H1 (cell line): ENCODE results near the gene TP53RK. TPM values are rescaled to one million over a fixed set of nuclear protein-coding genes. Genes with fewer than 3 reads are reported as not detected.

Source experiments
- CTCF ChIA-PET: fragments of 300-600 bp; sonication (Branson Sonifier 250); formaldehyde crosslinking; loops from one replicate; lab custom pipeline; 2021; ENCODE audit not compliant: partially characterized antibody; lab: Charles Lee
- POLR2A ChIA-PET: fragments of 300-600 bp; sonication (Branson Sonifier 250); formaldehyde crosslinking; loops from one replicate; lab custom pipeline; 2021; ENCODE audit warnings: inconsistent platforms; ENCODE audit not compliant: partially characterized antibody; lab: Charles Lee
- DNase-seq, 2 experiments: peaks; one replicate each; pipeline versions ENCODE4 v3.0.0 to v3.0.0-alpha.2; 2010 to 2022; ENCODE audit warnings: low spot score in 2 of 2, low read depth in 1 of 2, mixed read lengths in 1 of 2
- FAIRE-seq: peaks from 2 replicates; lab custom pipeline; 2011; peaks lifted over from hg19 to GRCh38; lab: Jason Lieb, UNC
- H2AFZ ChIP-seq: 2 replicates; pipeline ENCODE4 v1.8.1; 2012; ENCODE audit warnings: low read length, inconsistent platforms
- H2AK5ac ChIP-seq: 2 replicates; pipeline ENCODE4 v1.6.1; 2013; ENCODE audit warnings: low read depth, low read length
- H2BK120ac ChIP-seq: replicated peaks from 2 replicates; pipeline ENCODE3; 2013; ENCODE audit warnings: low read depth, low read length, inconsistent platforms
- H2BK12ac ChIP-seq: 2 replicates; pipeline ENCODE4 v1.6.1; 2013; ENCODE audit warnings: low read depth, low read length
- H2BK15ac ChIP-seq: 2 replicates; pipeline ENCODE4 v1.6.1; 2013; ENCODE audit warnings: low read length
- H2BK20ac ChIP-seq: 2 replicates; pipeline ENCODE4 v1.6.1; 2013; ENCODE audit warnings: low read length
- H2BK5ac ChIP-seq: 2 replicates; pipeline ENCODE4 v1.6.1; 2013; ENCODE audit warnings: low read depth, low read length
- H3K14ac ChIP-seq: 2 replicates; pipeline ENCODE4 v1.6.1; 2013; ENCODE audit warnings: inconsistent platforms; ENCODE audit not compliant: insufficient read length
- H3K18ac ChIP-seq: 2 replicates; pipeline ENCODE4 v1.6.1; 2013; ENCODE audit warnings: low read length; ENCODE audit errors: extremely low read depth
- H3K23ac ChIP-seq: 2 replicates; pipeline ENCODE4 v1.6.1; 2013; ENCODE audit warnings: inconsistent platforms; ENCODE audit not compliant: insufficient read length
- H3K23me2 ChIP-seq: 2 replicates; pipeline ENCODE4 v1.6.1; 2013; ENCODE audit warnings: low read depth, low read length
- H3K27ac ChIP-seq: 2 replicates; pipeline ENCODE4 v1.6.1; 2011; ENCODE audit warnings: low read depth, low read length, inconsistent platforms
- H3K27me3 ChIP-seq, 4 experiments: replicated peaks in 1 of 4; 1 replicate in 1 of 4; 2 replicates in 3 of 4; pipeline versions ENCODE4 v1.6.1 to v1.8.1; 2011 to 2013; ENCODE audit warnings: low read length in 3 of 4, mild to moderate bottlenecking in 3 of 4, inconsistent platforms in 2 of 4, mixed read lengths in 2 of 4, moderate library complexity in 1 of 4; ENCODE audit not compliant: control insufficient read depth in 3 of 4, insufficient read depth in 3 of 4; ENCODE audit errors: extremely low read depth in 1 of 4
- H3K36me3 ChIP-seq, 4 experiments: 2 replicates each; pipeline versions ENCODE4 v1.6.1 to v1.8.1; 2011 to 2013; ENCODE audit warnings: mild to moderate bottlenecking in 4 of 4, low read length in 3 of 4, moderate library complexity in 2 of 4, control low read depth in 1 of 4, inconsistent platforms in 1 of 4; ENCODE audit not compliant: insufficient read depth in 4 of 4, control insufficient read depth in 2 of 4
- H3K4ac ChIP-seq: replicated peaks from 2 replicates; pipeline ENCODE3; 2013; ENCODE audit warnings: low read length, low read depth, mixed read lengths, inconsistent platforms; ENCODE audit not compliant: insufficient read length
- H3K4me1 ChIP-seq, 4 experiments: replicated peaks in 1 of 4; 1 replicate in 1 of 4; 2 replicates in 3 of 4; pipeline versions ENCODE4 v1.6.1 to v1.8.1; 2011 to 2013; ENCODE audit warnings: low read length in 3 of 4, inconsistent platforms in 2 of 4, mixed read lengths in 1 of 4; ENCODE audit not compliant: insufficient read depth in 4 of 4, control insufficient read depth in 3 of 4
- H3K4me2 ChIP-seq, 2 experiments: 2 replicates each; pipeline versions ENCODE4 v1.6.1 to v1.8.1; 2011 to 2013; ENCODE audit warnings: low read depth in 2 of 2, low read length in 2 of 2, control low read depth in 1 of 2, inconsistent platforms in 1 of 2, mild to moderate bottlenecking in 1 of 2; ENCODE audit not compliant: insufficient read depth in 1 of 2
- H3K4me3 ChIP-seq, 4 experiments: fragments of 200-600, 300-600 bp in 1 of 4; sonication (generic), shearing (Covaris generic), sonication (Bioruptor Twin) in 1 of 4; 2 replicates each; pipeline versions ENCODE4 v1.5.1 to v1.8.1; 2011 to 2016; ENCODE audit warnings: low read length in 4 of 4, low read depth in 3 of 4, control low read depth in 2 of 4, inconsistent platforms in 2 of 4, mild to moderate bottlenecking in 2 of 4, mixed read lengths in 1 of 4, moderate library complexity in 1 of 4; ENCODE audit not compliant: insufficient read depth in 2 of 4; ENCODE audit errors: extremely low read depth in 1 of 4
- H3K56ac ChIP-seq: replicated peaks from 2 replicates; pipeline ENCODE3; 2013; ENCODE audit warnings: low read depth, mild to moderate bottlenecking, mixed read lengths, low read length, inconsistent platforms; ENCODE audit not compliant: insufficient read length
- H3K79me1 ChIP-seq: 2 replicates; pipeline ENCODE4 v1.6.1; 2013; ENCODE audit warnings: low read depth, low read length, control low read depth
- H3K79me2 ChIP-seq, 2 experiments: 2 replicates each; pipeline versions ENCODE4 v1.6.1 to v1.8.1; 2012 to 2013; ENCODE audit warnings: low read length in 2 of 2, mild to moderate bottlenecking in 2 of 2, inconsistent platforms in 1 of 2; ENCODE audit not compliant: insufficient read depth in 2 of 2, control insufficient read depth in 1 of 2
- H3K9ac ChIP-seq, 4 experiments: replicated peaks in 1 of 4; 1 replicate in 1 of 4; 2 replicates in 3 of 4; pipeline versions ENCODE4 v1.6.1 to v1.8.1; 2011 to 2013; ENCODE audit warnings: low read depth in 3 of 4, low read length in 3 of 4, control low read depth in 2 of 4, mild to moderate bottlenecking in 2 of 4, moderate library complexity in 2 of 4, inconsistent platforms in 1 of 4; ENCODE audit errors: extremely low read depth in 1 of 4
- H3K9me3 ChIP-seq, 2 experiments: 2 replicates each; pipeline versions ENCODE4 v1.6.1 to v1.8.1; 2012 to 2013; ENCODE audit warnings: mild to moderate bottlenecking in 2 of 2, moderate library complexity in 2 of 2, control low read depth in 1 of 2, inconsistent platforms in 1 of 2, low read depth in 1 of 2, low read length in 1 of 2, mixed read lengths in 1 of 2; ENCODE audit not compliant: insufficient read depth in 2 of 2
- H4K20me1 ChIP-seq, 2 experiments: replicated peaks in 1 of 2; 2 replicates each; pipeline versions ENCODE3 to v1.8.1; 2011 to 2013; ENCODE audit warnings: inconsistent platforms in 2 of 2, low read length in 2 of 2, mild to moderate bottlenecking in 1 of 2; ENCODE audit not compliant: insufficient read depth in 2 of 2, control insufficient read depth in 1 of 2
- H4K5ac ChIP-seq: 2 replicates; pipeline ENCODE4 v1.6.1; 2013; ENCODE audit warnings: low read length, low read depth, mixed read lengths, inconsistent platforms; ENCODE audit not compliant: insufficient read length
- H4K8ac ChIP-seq: 2 replicates; pipeline ENCODE4 v1.8.0; 2013; ENCODE audit warnings: mild to moderate bottlenecking, moderate library complexity, low read length, inconsistent platforms; ENCODE audit not compliant: insufficient read depth; ENCODE audit errors: extremely low read depth
- H4K91ac ChIP-seq: replicated peaks from 2 replicates; pipeline ENCODE3; 2013; ENCODE audit warnings: low read length, mixed read lengths, inconsistent platforms; ENCODE audit not compliant: insufficient read length
- CTCF ChIP-seq, 3 experiments: IDR thresholded peaks; 1 replicate in 2 of 3; 2 replicates in 1 of 3; pipeline versions ENCODE4 v1.5.1 to v1.6.1; 2011; ENCODE audit warnings: low read length in 3 of 3, mild to moderate bottlenecking in 3 of 3, inconsistent platforms in 2 of 3, low read depth in 1 of 3, moderate library complexity in 1 of 3; ENCODE audit not compliant: insufficient read depth in 1 of 3; ENCODE audit errors: control extremely low read depth in 1 of 3
- RBBP5 ChIP-seq: IDR thresholded peaks from 2 replicates; pipeline ENCODE4 v1.7.1; 2012; ENCODE audit warnings: low read depth, mild to moderate bottlenecking, inconsistent platforms, low read length, moderate library complexity, borderline replicate concordance
- SP1 ChIP-seq: IDR thresholded peaks from 2 replicates; pipeline ENCODE4 v1.6.1; 2011; ENCODE audit warnings: low read depth, low read length
- WGBS, 2 experiments: shearing (Covaris generic) in 1 of 2; methylation state at CpG; one replicate each; pipeline versions ENCODE4 v1.1.6 to v1.1.7; 2013 to 2015; ENCODE audit warnings: low lambda C conversion rate in 2 of 2, mixed read lengths in 2 of 2, inconsistent platforms in 1 of 2, low coverage in 1 of 2, missing lambda C conversion rate in 1 of 2; ENCODE audit not compliant: insufficient replicate concordance in 2 of 2, insufficient coverage in 1 of 2, insufficient read length in 1 of 2; ENCODE audit errors: extremely low coverage in 1 of 2, missing lambda C conversion rate in 1 of 2; 5-methylcytosine and 5-hydroxymethylcytosine counted together
- polyA plus RNA-seq, 7 experiments: library from polyadenylated mRNA; depleted of rRNA in 3 of 7; stranded (reverse) in 5 of 7; unstranded in 2 of 7; fragments of >200 nt in 5 of 7; fragments of 200-250 nt in 2 of 7; gene quantifications; 1 replicate in 5 of 7; 2 replicates in 1 of 7; 4 replicates in 1 of 7; pipeline versions ENCODE4 v1.2.1 to v1.2.3, GENCODE V29; 2011 to 2013; ENCODE audit warnings: missing spikeins in 2 of 7, mixed read lengths in 2 of 7
- total RNA-seq: library from RNA; stranded (reverse); fragmentation: NEBNext Ultra II Directional; extraction: Animal tissue kit (Norgen Biotek cat#: 25700); gene quantifications from 2 replicates; pipeline ENCODE4 v1.2.1, GENCODE V29; 2021

TP53RK gene
- total and polyA plus RNA-seq, 2 of the 8 experiments (the other 6 are each of a cell fraction or from before 2014, with no cell fraction given), result 8.5 to 16.3 TPM

GRCh38 chr20:46713957-46714834 is 25.0 kb upstream of the TP53RK start:
- H3K4ac ChIP-seq, result no peak overlapping the region
- no peak overlapping the region for H3K14ac ChIP-seq
- peaks cover 6% of the 10 kb centered on the region for H3K23me2 ChIP-seq
- no peaks in the 10 kb centered on the region for H4K20me1 ChIP-seq
- 84% methylated on average over 15 of the region's 15 CpGs; no CpG with 5 or more reads in 1 of the 2 experiments for WGBS, 2 experiments
- H2BK5ac ChIP-seq, result 0 out of 2 replicates have a peak overlapping the region, but pooled peaks have one; percentile 7
- no peaks in the 10 kb centered on the region for H3K79me2 ChIP-seq
- TF ChIP-seq CTCF (IDR thresholded peaks at IDR 0.05; ENCODE audit: control extremely low read depth in 1 of 3, insufficient read depth in 1 of 3, low read depth in 1 of 3, low read length in 3 of 3) (no peak), RBBP5 (no peak), SP1 (no peak)
- no peak overlapping the region for H4K5ac ChIP-seq
- no peak overlapping the region for H3K4me2 ChIP-seq
- H4K8ac ChIP-seq, result no peak overlapping the region
- H3K27ac ChIP-seq, result no peak overlapping the region
- no peaks in the 10 kb centered on the region; a peak in 2 of 7 replicates for H3K27me3 ChIP-seq
- no peak overlapping the region for H3K18ac ChIP-seq
- H3K9ac ChIP-seq, result no peak overlapping the region
- peaks cover 2% of the 10 kb centered on the region; the same call in 1 of the 2 replicates for H3K79me1 ChIP-seq
- H4K91ac ChIP-seq, result no peak overlapping the region
- no peak overlapping the region for H3K23ac ChIP-seq
- peak overlapping the region; percentile 20; the same call in 1 of the 2 replicates for H2AK5ac ChIP-seq
- FAIRE-seq (no peak), DNase-seq (no peak)
- no peak overlapping the region for H2AFZ ChIP-seq
- peaks cover 0 to 7% (median 4%) of the 10 kb centered on the region in 4 experiments; a peak in 6 of 7 replicates for H3K4me1 ChIP-seq
- ChIA-PET POLR2A (interaction anchor here (2.1 kb wide), 1 partner anchor 31 kb away, joined by 8 read pairs; no protein-coding TSS in a partner anchor), CTCF (interaction anchor here (0.9 kb wide), 1 partner anchor 12 kb away, joined by 6 read pairs; no protein-coding TSS in a partner anchor)
- H3K4me3 ChIP-seq, result no peak overlapping the region
- H2BK12ac ChIP-seq, result 0 out of 2 replicates have a peak overlapping the region, but pooled peaks have one; percentile 31
- H2BK120ac ChIP-seq, result no peak overlapping the region
- no peak overlapping the region for H2BK20ac ChIP-seq
- H2BK15ac ChIP-seq, result no peak overlapping the region
- no peaks in the 10 kb centered on the region for H3K36me3 ChIP-seq
- H3K9me3 ChIP-seq, result no peaks in the 10 kb centered on the region
- no peak overlapping the region for H3K56ac ChIP-seq
